HG03025 (cell line): ENCODE results near the gene KANSL3.
A peak's percentile ranks its signal among the peaks of the same experiment; 100 is the strongest.
"Not testable (repeated sequence)": the region's sequence is repeated elsewhere in the genome, so short reads cannot be mapped to it uniquely, and the experiment has no call there.

Experiments
- ATAC-seq: cut with Tn5 transposase; IDR thresholded peaks from one replicate; pipeline ENCODE4 v1.9.1; 2021; ENCODE audit warnings: mild to moderate bottlenecking, moderate library complexity; ENCODE audit not compliant: unreplicated experiment, low FRiP score

KANSL3 gene

GRCh38 chr2:96656540-96656939 is 18.4 kb upstream of the KANSL3 start:
- ATAC-seq, result no peak

GRCh38 chr2:96655526-96655925 is 17.4 kb upstream of the KANSL3 start:
- no peak for ATAC-seq

GRCh38 chr2:96654791-96655190 is 16.7 kb upstream of the KANSL3 start:
- ATAC-seq, result not testable (repeated sequence)

- no peak for ATAC-seq
These were observed 13.7 kb upstream of the KANSL3 start for GRCh38 chr2:96651793-96652192.

GRCh38 chr2:96649342-96649741 is 11.2 kb upstream of the KANSL3 start:
- ATAC-seq, result no peak

GRCh38 chr2:96648306-96648930 is 10.3 kb upstream of the KANSL3 start:
- ATAC-seq, result no peak

GRCh38 chr2:96647681-96648080 is 9.6 kb upstream of the KANSL3 start:
- no peak for ATAC-seq

- no peak for ATAC-seq
These were observed 4.7 kb upstream of the KANSL3 start, which contains the start of gene FER1L5 for GRCh38 chr2:96642564-96643360. Gene FER1L5 (plus strand): TSS chr2:96642764. CDS start chr2:96642837, 73 bp downstream.

- ATAC-seq, result peak; percentile 41
These were observed 548 bp downstream of the KANSL3 start for GRCh38 chr2:96637385-96638143.

GRCh38 chr2:96636551-96637171 is 1.5 kb downstream of the KANSL3 start:
- no peak for ATAC-seq

GRCh38 chr2:96633641-96634040 is 4.5 kb downstream of the KANSL3 start:
- no peak for ATAC-seq

GRCh38 chr2:96631804-96632435 is 6.2 kb downstream of the KANSL3 start:
- no peak for ATAC-seq

- ATAC-seq, result no peak
These were observed 11.6 kb downstream of the KANSL3 start for GRCh38 chr2:96626553-96626942.

- no peak for ATAC-seq
These were observed 12.2 kb downstream of the KANSL3 start for GRCh38 chr2:96625571-96626552.

- ATAC-seq, result no peak
These were observed 15.0 kb downstream of the KANSL3 start for GRCh38 chr2:96623116-96623515.

- ATAC-seq, result no peak
These were observed 15.6 kb downstream of the KANSL3 start for GRCh38 chr2:96622544-96622943.

- ATAC-seq, result no peak
These were observed 19.4 kb downstream of the KANSL3 start for GRCh38 chr2:96618596-96619283.

GRCh38 chr2:96617012-96617411 is 21.1 kb downstream of the KANSL3 start:
- ATAC-seq, result no peak

GRCh38 chr2:96616535-96616934 is 21.6 kb downstream of the KANSL3 start:
- ATAC-seq, result no peak
